Right atrium auricular region (tissue), 2 donors: Measurements from ENCODE around the gene SNAP29. TPM values are rescaled to one million over a fixed set of nuclear protein-coding genes. Genes with fewer than 3 reads are reported as not detected.

Experiments used
- DNase-seq: peaks from one replicate; pipeline ENCODE4 v3.0.0-alpha.2; 2019; ENCODE audit warnings: low spot score
- H3K27ac ChIP-seq, 2 donors: fragments of 200-600 bp; sonication (generic); 1 replicate in 1 of 2; 2 replicates in 1 of 2; pipeline ENCODE4 v1.5.1; 2016 to 2019
- H3K27me3 ChIP-seq, 2 donors: fragments of 200-600 bp; sonication (generic); one replicate each; pipeline versions ENCODE4 v1.5.1 to v1.6.0; 2017 to 2019
- H3K36me3 ChIP-seq: fragments of 200-600 bp; sonication (generic); one replicate; pipeline ENCODE4 v1.5.1; 2016
- H3K4me1 ChIP-seq, 2 donors: fragments of 200-600 bp; sonication (generic); one replicate each; pipeline versions ENCODE4 v1.5.1 to v1.6.0; 2017 to 2019
- H3K4me3 ChIP-seq, 2 donors: fragments of 200-600 bp; sonication (generic); 1 replicate in 1 of 2; 2 replicates in 1 of 2; pipeline ENCODE4 v1.5.1; 2017 to 2019; ENCODE audit warnings: mild to moderate bottlenecking in 1 of 2, moderate library complexity in 1 of 2
- H3K9me3 ChIP-seq, 2 donors: fragments of 200-600 bp; sonication (generic); one replicate each; pipeline ENCODE4 v1.5.1; 2019
- total RNA-seq, 2 donors: library from RNA; depleted of rRNA; stranded (reverse); fragments of >200 nt; gene quantifications; one replicate each; pipeline ENCODE4 v1.1.0, GENCODE V29; 2016
- TF ChIP-seq, protein P1 (sequence below), 2 donors: fragments of 200-600 bp; sonication (generic); IDR thresholded peaks; one replicate each; pipeline ENCODE4 v1.5.1; 2019; ENCODE audit warnings: antibody characterized with exemption in 2 of 2

The SNAP29 gene
- 10 to 100 TPM; 20.8 to 26.0 TPM for total RNA-seq

DNA sequence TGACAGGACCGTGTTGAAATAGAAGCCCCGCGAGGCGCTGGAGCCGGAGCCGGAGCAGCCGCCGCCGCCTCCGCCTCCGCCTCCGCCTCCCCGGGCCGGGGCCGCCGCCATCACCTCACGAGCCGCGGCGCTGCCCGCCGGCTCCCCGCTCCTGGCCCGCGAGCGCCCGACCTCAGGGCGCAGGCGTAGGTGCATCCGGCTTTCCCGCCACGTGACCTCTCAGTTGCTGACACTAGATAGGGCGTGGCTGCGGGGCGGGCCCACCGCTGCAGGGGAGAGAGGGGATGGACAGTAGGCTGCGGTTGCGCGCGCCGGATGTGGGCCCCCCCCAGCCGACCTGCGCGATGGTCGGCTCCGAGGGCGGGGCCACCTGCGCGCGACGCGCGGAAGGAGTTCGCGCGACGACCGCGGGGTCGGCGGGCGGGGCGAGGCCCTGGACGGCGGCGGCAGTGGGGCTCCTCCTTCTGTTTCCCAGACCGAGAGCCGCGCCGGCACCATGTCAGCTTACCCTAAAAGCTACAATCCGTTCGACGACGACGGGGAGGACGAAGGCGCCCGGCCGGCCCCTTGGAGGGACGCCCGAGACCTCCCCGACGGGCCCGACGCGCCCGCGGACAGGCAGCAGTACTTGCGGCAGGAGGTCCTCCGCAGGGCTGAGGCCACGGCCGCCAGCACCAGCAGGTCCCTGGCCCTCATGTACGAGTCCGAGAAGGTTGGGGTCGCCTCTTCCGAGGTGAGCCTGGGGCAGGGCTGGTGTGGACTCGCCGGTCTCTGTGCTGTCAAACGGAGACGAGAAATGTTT is at the start of gene SNAP29, which contains the start of gene PI4KA:
Gene SNAP29 (plus strand): TSS at position 393 of the 802 bp plus-strand sequence. CDS start 104 bp downstream, at position 497.
Gene PI4KA (minus strand): TSS at position 197 of the 802 bp plus-strand sequence. CDS start 86 bp downstream, at position 111.
- H3K9me3 ChIP-seq, result no peaks in the 10 kb centered on the region
- H3K27ac ChIP-seq, result peak within 1 kb of the TSS; percentile 86 to 95
- peaks cover 0 to 44% of the 10 kb centered on the region in 2 donors for H3K4me1 ChIP-seq
- H3K4me3 ChIP-seq, result peak within 1 kb of the TSS; percentile 69 to 90
- DNase-seq, result peak; percentile 99
- H3K27me3 ChIP-seq, result no peaks in the 10 kb centered on the region
- TF ChIP-seq, protein P1, sequence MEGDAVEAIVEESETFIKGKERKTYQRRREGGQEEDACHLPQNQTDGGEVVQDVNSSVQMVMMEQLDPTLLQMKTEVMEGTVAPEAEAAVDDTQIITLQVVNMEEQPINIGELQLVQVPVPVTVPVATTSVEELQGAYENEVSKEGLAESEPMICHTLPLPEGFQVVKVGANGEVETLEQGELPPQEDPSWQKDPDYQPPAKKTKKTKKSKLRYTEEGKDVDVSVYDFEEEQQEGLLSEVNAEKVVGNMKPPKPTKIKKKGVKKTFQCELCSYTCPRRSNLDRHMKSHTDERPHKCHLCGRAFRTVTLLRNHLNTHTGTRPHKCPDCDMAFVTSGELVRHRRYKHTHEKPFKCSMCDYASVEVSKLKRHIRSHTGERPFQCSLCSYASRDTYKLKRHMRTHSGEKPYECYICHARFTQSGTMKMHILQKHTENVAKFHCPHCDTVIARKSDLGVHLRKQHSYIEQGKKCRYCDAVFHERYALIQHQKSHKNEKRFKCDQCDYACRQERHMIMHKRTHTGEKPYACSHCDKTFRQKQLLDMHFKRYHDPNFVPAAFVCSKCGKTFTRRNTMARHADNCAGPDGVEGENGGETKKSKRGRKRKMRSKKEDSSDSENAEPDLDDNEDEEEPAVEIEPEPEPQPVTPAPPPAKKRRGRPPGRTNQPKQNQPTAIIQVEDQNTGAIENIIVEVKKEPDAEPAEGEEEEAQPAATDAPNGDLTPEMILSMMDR (IDR thresholded peaks at IDR 0.05), result no peak
- no peaks in the 10 kb centered on the region for H3K36me3 ChIP-seq

DNA sequence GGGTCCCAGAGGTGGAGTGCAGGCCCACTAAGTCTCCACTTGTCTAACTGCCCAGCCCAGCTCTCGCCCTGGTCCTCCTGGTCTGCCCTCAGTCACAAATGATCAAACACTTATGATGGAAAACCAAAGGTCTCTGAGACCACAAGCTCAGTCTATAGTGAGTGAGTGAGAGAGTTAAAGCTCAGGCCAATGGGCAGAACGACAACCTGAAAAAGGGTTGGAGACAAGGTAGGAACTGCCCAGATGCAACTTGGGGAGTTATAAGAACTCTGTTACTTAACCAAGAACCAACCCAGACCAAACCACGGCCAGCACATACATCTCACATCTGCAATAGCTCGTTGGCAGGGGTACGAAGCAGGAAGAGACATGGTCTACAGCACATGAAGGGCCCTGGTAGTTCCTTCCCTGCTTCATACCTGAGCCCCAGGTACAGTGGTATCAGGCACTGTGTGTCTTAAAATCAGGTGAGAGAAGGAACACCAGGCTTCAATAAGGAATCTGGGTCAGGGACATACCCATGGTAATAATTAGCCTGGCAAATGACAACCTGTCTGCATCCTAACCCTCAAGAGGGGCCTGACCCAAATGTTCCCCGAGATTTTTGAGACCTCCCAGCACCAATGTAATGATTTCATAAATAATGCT is 49.1 kb upstream of the SNAP29 start:
- no peak for DNase-seq
- Histone ChIP-seq H3K4me1 (no peaks in the 10 kb centered on the region), H3K36me3 (peaks cover 81% of the 10 kb centered on the region), H3K27me3 (no peaks in the 10 kb centered on the region), H3K4me3 (no peak overlapping the region), H3K9me3 (no peaks in the 10 kb centered on the region), H3K27ac (no peak overlapping the region)
- TF ChIP-seq, protein P1 (IDR thresholded peaks at IDR 0.05), result no peak

DNA sequence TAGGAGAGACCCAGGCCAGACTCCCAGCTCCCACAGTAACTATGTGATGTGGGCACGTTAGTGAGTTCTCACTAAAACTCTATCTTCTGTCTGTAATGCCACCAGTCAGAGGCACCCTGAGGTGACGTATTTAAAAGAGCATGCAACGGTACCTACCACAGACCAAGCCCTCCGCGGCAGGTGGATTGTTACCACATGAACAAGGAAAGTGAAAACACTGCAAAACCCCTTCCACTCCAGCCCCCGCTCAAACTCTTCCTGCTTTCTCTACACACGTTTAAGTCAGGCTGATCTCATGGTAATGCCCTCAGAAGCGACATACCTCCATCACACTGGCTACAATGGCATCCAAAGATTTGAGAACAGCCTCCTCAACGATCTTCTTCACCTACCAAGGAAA is 48.2 kb upstream of the SNAP29 start:
- peaks cover 75% of the 10 kb centered on the region for H3K36me3 ChIP-seq
- no peak for DNase-seq

DNA sequence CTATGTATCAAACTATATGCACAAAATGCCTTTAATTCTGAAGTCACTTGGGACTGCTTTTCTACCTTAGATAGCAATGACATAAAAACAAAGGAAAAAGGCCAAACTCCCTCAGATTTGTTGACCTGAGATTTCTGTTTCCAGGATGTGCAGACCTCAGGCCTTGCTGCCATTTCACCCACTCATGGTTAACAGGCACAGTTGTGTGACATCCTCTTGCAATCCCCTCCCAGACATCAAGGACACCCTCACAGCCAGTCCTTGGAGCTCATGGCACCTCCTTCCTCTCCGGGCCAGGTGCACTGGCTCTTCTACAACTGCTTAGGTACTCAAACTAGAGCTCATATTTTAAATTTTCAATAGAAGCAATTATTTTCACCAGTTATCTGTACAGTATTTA is 47.6 kb upstream of the SNAP29 start:
- Histone ChIP-seq H3K27me3 (no peaks in the 10 kb centered on the region), H3K9me3 (no peaks in the 10 kb centered on the region), H3K4me1 (no peaks in the 10 kb centered on the region), H3K4me3 (no peak overlapping the region), H3K36me3 (peaks cover 75% of the 10 kb centered on the region), H3K27ac (no peak overlapping the region)
- no peak for DNase-seq
- TF ChIP-seq, protein P1 (IDR thresholded peaks at IDR 0.05), result no peak

More for the DNA sequence above, 48.2 kb upstream of the SNAP29 start:
- Histone ChIP-seq H3K4me1 (no peaks in the 10 kb centered on the region), H3K9me3 (no peaks in the 10 kb centered on the region), H3K4me3 (no peak overlapping the region), H3K27ac (no peak overlapping the region), H3K27me3 (no peaks in the 10 kb centered on the region)
- TF ChIP-seq, protein P1 (IDR thresholded peaks at IDR 0.05), result no peak

DNA sequence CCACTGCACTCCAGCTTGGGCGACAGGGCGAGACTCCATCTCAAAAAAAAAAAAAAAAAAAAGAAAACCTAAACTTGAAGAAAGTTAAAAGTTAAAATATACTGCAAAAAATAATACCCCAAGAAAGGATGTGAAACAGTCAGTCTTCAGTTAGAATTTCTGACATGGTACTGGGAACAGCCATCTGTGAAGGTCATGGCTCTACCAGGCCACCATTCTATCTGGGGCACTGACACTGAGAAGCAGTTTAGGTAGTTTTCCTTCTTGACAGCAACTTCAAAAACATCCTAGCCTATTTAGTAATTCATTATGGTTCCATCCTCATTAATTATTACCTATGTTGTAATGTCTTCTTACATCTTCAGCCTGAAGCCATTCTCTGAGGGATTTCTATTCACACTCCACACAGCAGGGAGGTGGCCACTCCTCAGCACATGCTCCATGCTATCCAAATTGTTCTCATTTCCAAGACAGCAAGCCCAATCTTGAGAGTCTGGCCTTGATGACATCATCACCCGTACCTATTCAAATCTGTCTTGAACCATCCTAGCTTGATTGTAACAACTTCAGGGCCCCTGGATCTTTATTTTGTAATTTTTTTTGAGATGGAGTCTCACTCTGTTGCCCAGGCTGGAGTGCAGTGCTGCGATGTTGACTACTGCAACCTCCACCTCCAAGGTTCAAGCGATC is 46.7 kb upstream of the SNAP29 start:
- DNase-seq, result no peak
- H3K36me3 ChIP-seq, result peaks cover 72% of the 10 kb centered on the region
- H3K27ac ChIP-seq, result no peak overlapping the region
- no peak overlapping the region for H3K4me3 ChIP-seq
- TF ChIP-seq, protein P1 (IDR thresholded peaks at IDR 0.05), result no peak
- H3K9me3 ChIP-seq, result no peaks in the 10 kb centered on the region
- H3K4me1 ChIP-seq, result no peaks in the 10 kb centered on the region
- H3K27me3 ChIP-seq, result no peaks in the 10 kb centered on the region
